Measurements from ENCODE around the gene KRT6B. TPM values are rescaled to one million over a fixed set of nuclear protein-coding genes. Genes with fewer than 3 reads are reported as not detected.
"Not testable (repeated sequence)": the region's sequence is repeated elsewhere in the genome, so short reads cannot be mapped to it uniquely, and the experiment has no call there.

Gene KRT6B
- total RNA-seq, 1 donor from 2014 or later, result not detected

- H3K4me3 Mint-ChIP-seq (ENCODE audit: low read depth), result no peak overlapping the region
- no peak for DNase-seq (ENCODE audit: low spot score, unreplicated experiment)
- H3K4me1 Mint-ChIP-seq (ENCODE audit: low read depth), result peaks cover 18% of the 10 kb centered on the region
- H3K27ac Mint-ChIP-seq, result no peak overlapping the region
- H3K27me3 Mint-ChIP-seq, result peaks cover 29% of the 10 kb centered on the region
- peaks cover 2% of the 10 kb centered on the region for H3K36me3 Mint-ChIP-seq (ENCODE audit: insufficient read depth)
- TF ChIP-seq CTCF (IDR thresholded peaks at IDR 0.05; ENCODE audit: unreplicated experiment), result no peak
- H3K9me3 Mint-ChIP-seq (ENCODE audit: low read depth), result peaks cover 3% of the 10 kb centered on the region
Observed at GRCh38 chr12:52413202-52413601, 38.7 kb downstream of the KRT6B start.

GRCh38 chr12:52411815-52412214 lies 40.1 kb downstream of the KRT6B start:
- Mint-ChIP-seq H3K9me3 (ENCODE audit: low read depth) (peaks cover 3% of the 10 kb centered on the region), H3K4me3 (ENCODE audit: low read depth) (no peak overlapping the region), H3K27ac (no peak overlapping the region), H3K27me3 (peaks cover 23% of the 10 kb centered on the region), H3K4me1 (ENCODE audit: low read depth) (peaks cover 18% of the 10 kb centered on the region), H3K36me3 (ENCODE audit: insufficient read depth) (peaks cover 2% of the 10 kb centered on the region)
- DNase-seq (ENCODE audit: low spot score, unreplicated experiment), result no peak
- TF ChIP-seq CTCF (IDR thresholded peaks at IDR 0.05; ENCODE audit: unreplicated experiment), result no peak

GRCh38 chr12:52410589-52411248 lies 41.2 kb downstream of the KRT6B start:
- not testable (repeated sequence) for H3K4me3 Mint-ChIP-seq (ENCODE audit: low read depth); H3K36me3 Mint-ChIP-seq (ENCODE audit: insufficient read depth); DNase-seq (ENCODE audit: low spot score, unreplicated experiment); H3K9me3 Mint-ChIP-seq (ENCODE audit: low read depth)
- H3K27me3 Mint-ChIP-seq, result peaks cover 18% of the 10 kb centered on the region
- peak overlapping the region; percentile 68 for H3K27ac Mint-ChIP-seq
- peaks cover 18% of the 10 kb centered on the region for H3K4me1 Mint-ChIP-seq (ENCODE audit: low read depth)

GRCh38 chr12:52407918-52408317 lies 44.0 kb downstream of the KRT6B start:
- Mint-ChIP-seq H3K27me3 (peaks cover 26% of the 10 kb centered on the region), H3K36me3 (ENCODE audit: insufficient read depth) (peaks cover 2% of the 10 kb centered on the region), H3K4me1 (ENCODE audit: low read depth) (peaks cover 14% of the 10 kb centered on the region), H3K27ac (peak overlapping the region; percentile 71), H3K9me3 (ENCODE audit: low read depth) (peaks cover 3% of the 10 kb centered on the region), H3K4me3 (ENCODE audit: low read depth) (no peak overlapping the region)
- TF ChIP-seq CTCF (IDR thresholded peaks at IDR 0.05; ENCODE audit: unreplicated experiment), result no peak
- no peak for DNase-seq (ENCODE audit: low spot score, unreplicated experiment)

- Mint-ChIP-seq H3K9me3 (ENCODE audit: low read depth) (peaks cover 3% of the 10 kb centered on the region), H3K36me3 (ENCODE audit: insufficient read depth) (peaks cover 2% of the 10 kb centered on the region)
Observed at GRCh38 chr12:52405922-52406385, 46.0 kb downstream of the KRT6B start, which contains the start of gene KRT82. Gene KRT82 (minus strand): TSS chr12:52406335. CDS start chr12:52406277, 58 bp downstream.

More at GRCh38 chr12:52405922-52406385, 46.0 kb downstream of the KRT6B start, which contains the start of gene KRT82:
- H3K4me1 Mint-ChIP-seq (ENCODE audit: low read depth), result peaks cover 7% of the 10 kb centered on the region
- H3K27ac Mint-ChIP-seq, result no peak within 1 kb of the TSS
- H3K27me3 Mint-ChIP-seq, result peaks cover 43% of the 10 kb centered on the region
- TF ChIP-seq CTCF (IDR thresholded peaks at IDR 0.05; ENCODE audit: unreplicated experiment), result no peak
- H3K4me3 Mint-ChIP-seq (ENCODE audit: low read depth), result no peak within 1 kb of the TSS
- no peak for DNase-seq (ENCODE audit: low spot score, unreplicated experiment)
